ENCODE measurements around the gene SIMC1.
"Not testable (repeated sequence)": the region's sequence is repeated elsewhere in the genome, so short reads cannot be mapped to it uniquely, and the experiment has no call there.

SIMC1 gene

DNA sequence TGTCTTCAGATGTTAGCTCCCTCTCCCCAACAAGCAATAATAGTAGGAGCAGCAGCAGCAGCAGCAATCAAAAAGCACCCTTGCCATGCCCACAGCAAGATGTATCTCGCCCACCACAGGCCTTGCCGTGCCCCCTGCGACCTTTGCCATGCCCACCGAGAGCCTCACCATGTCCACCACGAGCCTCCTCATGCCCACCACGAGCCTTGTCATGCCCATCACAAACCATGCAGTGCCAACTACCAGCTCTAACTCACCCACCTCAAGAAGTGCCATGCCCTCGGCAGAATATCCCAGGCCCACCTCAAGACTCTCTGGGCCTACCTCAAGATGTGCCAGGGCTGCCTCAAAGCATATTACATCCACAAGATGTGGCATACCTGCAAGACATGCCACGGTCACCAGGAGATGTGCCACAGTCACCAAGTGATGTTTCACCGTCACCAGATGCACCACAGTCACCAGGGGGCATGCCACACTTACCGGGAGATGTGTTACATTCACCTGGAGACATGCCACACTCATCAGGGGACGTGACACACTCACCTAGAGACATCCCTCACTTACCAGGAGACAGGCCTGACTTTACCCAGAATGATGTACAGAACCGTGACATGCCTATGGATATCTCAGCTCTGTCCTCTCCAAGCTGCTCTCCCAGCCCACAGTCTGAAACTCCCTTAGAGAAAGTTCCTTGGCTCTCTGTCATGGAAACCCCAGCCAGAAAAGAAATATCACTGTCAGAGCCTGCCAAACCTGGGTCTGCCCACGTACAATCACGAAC is 52.0 kb downstream of the SIMC1 start:
- DNase-seq (ENCODE audit: low read depth, low spot score), result not testable (repeated sequence)

DNA sequence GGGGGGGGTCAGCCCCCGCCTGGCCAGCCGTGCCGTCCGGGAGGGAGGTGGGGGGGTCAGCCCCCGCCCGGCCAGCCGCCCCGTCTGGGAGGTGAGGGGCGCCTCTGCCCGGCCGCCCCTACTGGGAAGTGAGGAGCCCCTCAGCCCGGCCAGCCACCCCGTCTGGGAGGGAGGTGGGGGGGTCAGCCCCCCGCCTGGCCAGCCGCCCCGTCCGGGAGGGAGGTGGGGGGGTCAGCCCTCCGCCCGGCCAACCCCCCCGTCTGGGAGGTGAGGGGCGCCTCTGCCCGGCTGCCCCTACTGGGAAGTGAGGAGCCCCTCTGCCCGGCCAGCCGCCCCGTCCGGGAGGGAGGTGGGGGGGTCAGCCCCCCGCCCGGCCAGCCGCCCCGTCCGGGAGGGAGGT is 67.1 kb downstream of the SIMC1 start:
- not testable (repeated sequence) for DNase-seq (ENCODE audit: low read depth, low spot score)

DNA sequence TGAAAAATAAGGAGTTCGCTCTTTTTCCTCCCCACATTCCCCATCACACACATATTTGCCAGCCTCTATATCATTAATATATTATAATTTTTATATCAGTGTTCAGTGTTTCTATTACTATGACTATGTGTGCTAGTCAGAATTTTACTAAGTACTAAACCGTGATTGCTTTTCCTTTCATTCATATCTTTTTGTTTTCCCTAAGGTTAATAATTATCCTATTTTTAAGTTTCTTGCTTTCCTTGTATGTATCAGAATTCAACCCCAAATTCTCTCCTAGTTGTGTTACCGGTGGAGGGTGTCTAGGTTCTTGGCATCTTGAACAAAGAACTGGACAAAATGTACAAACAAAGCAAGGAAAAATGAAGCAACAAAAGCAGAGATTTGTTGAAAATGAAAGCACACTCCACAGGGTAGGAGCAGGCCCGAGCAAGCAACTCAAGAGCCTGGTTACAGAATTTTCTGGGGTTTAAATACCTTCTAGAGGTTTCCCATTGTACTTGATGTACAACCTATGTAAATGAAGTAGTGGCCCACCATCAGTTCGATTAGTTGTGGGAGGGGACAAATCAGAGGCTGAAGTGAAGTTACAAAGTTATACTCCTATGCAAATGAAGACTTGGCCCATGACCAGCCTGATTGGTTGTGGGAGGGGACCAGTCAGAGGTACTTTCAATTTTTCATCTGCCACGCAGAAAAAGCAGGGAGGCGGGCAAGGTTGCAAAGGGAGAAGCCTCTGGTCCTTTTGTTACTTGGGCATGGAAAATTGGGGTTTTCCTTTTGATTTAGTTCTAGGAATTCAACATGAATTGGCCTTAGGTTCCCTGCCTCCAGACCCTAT is 79.5 kb downstream of the SIMC1 start:
- DNase-seq (ENCODE audit: low read depth, low spot score), result no peak

DNA sequence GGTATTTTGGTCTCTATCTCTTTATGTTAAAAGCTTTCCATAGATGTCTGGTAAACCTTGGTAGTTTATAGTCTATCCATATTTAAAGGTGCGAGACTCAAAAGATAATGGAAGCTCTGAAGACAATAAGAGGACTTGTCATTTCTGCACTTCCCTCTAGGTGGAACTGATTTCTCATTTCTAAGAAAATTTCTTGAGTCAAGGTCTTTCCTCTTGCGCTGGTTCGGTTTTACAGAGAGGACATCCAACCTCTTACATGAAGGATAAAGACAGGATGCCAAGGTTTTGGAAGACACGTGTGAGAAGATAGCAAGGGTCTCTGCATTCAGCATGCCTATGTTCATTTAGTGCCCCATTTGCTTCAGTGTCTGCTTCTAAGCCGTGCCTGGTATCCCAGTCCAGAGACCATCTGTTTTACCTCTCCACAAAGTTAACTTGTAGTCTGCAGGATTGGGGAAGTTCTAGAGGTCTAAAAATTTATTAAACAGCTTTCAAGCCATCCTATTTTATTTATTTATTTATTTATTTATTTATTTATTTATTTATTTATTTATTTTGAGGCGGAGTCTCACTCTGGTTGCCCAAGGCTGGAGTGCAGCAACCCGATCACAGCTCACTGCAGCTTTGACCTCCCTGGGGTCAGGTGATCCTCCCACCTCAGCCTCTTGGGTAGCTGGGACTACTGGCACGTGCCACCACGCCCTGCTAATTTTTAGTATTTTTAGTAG is 81.8 kb downstream of the SIMC1 start:
- DNase-seq (ENCODE audit: low read depth, low spot score), result no peak

DNA sequence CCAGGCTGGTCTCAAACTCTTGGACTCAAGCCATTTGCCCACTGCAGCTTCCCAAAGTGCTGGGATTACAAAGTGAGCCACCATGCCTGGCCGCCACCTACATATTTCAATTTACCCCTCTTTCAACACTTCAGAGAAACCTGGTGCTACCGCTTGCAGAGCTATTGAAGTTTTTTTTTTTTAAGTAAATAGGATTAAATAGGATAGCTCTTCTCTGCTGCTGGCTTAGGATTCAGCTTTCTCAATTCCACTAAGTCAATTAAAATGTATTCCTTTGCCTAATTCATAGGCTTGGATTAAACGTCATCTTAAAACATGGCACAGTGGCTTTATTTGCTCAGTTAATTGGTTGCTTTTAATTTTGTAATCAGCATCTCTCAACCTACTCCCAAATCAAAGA is 82.4 kb downstream of the SIMC1 start:
- no peak for DNase-seq (ENCODE audit: low read depth, low spot score)

DNA sequence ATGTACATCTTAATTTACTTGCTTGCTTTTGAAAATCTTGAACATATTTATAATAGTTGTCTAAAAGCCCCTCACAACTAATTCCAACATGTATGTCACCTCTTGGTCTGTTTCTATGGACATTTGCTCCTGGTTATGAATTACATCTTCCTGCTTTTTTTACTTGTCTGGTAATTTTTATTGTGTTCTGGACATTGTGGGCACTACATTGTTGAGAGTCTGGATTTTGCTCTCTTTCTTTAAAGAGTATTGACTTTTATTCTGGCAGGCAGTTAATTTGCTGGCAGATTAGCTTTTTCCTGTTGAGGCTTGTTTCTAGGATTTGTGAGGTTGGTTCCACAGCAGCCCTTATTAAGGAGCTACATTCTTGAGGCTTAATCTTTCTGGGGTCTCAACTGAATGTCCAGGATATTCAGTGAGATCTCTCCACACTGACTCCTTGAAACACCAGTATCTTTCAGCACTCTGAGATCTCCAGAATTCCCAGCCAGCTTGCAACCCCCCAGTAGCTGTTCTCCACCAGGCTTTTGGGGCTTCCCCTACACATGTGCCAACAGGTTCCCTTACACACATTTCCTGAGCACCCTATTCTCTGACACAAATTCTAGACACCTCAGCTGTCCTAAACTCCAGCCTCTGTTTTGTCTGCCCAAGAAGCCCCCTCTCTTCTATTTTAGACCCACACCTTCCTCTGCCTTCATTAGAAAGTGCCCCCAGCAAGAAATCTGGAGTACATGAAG is 96.0 kb downstream of the SIMC1 start:
- DNase-seq (ENCODE audit: low read depth, low spot score), result no peak

DNA sequence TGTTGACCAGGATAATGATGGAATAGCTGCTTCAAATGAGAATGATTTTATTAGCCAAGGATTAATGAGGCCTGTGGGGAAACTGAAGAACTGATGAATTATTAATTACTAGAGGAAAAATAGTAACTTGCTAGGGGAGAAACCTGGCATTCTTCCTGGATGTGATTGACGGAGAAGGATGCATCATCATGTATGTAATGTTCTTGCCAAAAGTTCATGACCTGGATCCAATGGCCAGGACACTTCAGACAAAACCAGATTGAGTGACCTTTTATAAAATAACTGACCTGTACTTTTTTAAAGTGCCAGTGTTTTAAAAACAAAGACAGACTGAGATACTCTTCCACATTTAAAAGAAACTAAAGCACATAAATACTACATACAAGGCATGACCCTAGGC is 99.7 kb downstream of the SIMC1 start:
- no peak for DNase-seq (ENCODE audit: low read depth, low spot score)

DNA sequence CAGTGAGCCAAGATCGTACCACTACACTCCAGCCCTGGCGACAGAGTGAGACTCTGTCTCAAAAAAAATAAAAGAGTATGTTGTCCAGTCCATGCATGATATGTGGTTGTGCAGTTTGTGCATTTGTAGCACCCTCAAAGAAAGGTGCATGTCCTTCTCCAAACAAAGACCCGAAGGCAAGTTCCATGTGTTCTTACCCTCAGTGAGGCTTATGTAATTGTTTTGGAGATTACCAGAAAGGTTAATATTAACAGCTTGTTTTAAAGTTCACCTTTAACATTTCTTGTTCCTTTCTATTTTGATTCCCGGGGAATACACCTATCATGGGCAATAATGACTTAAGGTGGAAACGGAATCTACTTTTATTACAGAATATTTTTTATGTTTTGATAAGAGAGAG is 101.1 kb downstream of the SIMC1 start:
- no peak for DNase-seq (ENCODE audit: low read depth, low spot score)

DNA sequence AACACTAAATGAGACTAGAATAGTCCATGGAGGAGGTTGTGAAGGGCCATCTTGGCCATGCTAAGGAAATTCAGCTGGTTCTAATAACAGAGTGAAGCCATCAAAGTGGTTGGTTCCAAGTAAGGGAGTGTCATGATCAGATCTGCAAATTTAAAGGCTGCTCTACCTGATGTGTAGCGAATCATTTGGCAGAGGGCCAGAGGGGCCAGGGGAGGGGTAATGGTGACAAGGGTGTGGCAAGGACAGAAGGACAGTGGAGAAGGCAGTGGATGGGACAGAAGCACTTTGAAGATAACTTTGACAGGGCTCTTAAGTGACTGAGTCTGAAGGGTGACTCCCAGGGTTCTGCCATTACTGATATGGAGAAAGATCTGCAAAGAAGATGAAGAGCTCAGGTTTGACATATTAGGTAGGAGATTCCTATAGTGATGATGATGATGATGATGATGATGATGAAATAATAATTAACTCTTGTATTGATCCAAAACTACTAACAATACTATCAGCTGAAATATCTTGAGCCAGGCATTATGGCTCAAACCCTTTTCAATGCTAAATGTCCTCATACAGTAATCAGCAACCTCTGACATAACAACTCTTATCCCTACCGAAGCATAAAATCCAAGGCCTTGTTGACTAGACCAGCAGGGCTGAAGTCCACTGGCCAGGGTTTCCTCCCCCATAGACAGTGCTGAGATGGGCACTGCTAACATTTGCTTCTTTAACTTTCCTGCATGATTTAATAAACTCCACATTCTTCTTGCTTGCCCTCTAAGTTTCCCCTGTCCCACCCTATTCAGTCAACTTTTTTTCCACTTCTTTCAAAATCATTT is 103.3 kb downstream of the SIMC1 start:
- DNase-seq (ENCODE audit: low read depth, low spot score), result no peak

DNA sequence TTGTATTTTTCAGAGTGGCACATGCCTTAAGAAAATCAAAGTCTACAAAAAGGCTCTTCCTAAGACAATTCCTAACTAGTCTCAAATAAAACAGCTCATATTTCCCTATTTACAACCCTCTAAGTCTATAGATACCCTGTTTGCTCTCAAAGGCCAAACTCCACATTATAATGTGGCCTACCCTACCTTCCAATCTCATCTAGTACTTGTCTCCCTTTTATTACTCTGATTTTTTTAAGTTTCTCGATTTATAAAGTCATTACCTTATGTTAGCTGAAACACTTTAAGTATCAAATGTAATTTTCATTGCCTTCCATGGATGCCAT is 103.9 kb downstream of the SIMC1 start:
- no peak for DNase-seq (ENCODE audit: low read depth, low spot score)

DNA sequence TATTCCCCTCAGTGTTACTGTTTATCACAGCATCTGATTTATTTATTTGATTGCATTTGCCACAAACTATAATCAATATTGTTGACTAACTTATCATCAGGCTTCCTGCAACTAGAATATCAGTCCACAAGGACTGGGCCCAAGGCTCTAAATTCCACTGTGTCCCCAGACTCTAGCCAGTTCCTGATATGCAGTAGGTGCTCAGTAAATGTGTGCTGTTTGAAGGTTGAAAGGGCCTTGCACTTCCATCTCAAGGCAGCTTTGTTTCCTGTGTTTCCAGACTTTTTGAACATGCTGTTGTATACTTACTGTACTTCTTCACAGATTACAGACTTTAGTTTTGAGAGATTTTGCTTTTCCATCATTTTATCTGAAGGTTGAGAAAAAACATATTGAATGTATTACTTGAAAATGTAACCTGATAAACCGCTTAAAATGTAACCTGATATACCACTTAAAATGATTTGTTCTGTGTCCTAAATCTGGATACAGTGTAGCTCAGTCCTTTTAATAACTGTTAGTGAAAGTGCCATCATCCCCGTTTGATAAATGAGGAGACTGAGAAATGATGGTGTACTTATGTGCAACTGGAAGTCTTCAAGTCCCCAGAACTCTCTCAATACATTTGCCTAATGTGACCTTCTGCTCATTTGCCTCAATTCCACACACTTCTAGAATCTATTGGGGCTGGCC is 104.7 kb downstream of the SIMC1 start:
- no peak for DNase-seq (ENCODE audit: low read depth, low spot score)

DNA sequence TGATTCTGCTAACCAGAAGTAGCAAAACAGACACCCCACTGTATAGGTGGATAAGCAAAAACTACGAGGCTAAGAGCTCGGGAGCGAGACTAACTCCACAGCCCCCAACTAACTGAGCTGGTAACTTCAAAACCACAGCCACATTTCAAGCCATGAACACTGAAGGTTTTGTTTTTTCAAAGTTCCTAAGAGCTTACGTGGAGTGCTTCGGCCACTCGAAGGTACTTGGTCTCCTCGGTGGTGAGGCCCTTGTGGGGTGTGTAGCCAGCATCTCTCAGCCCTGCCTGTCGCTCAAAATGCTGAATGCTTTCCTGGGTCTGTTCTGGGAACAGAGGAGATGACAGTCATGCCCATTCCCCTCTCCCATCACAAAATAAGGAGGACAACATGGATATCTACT is 112.2 kb downstream of the SIMC1 start:
- no peak for DNase-seq (ENCODE audit: low read depth, low spot score)

DNA sequence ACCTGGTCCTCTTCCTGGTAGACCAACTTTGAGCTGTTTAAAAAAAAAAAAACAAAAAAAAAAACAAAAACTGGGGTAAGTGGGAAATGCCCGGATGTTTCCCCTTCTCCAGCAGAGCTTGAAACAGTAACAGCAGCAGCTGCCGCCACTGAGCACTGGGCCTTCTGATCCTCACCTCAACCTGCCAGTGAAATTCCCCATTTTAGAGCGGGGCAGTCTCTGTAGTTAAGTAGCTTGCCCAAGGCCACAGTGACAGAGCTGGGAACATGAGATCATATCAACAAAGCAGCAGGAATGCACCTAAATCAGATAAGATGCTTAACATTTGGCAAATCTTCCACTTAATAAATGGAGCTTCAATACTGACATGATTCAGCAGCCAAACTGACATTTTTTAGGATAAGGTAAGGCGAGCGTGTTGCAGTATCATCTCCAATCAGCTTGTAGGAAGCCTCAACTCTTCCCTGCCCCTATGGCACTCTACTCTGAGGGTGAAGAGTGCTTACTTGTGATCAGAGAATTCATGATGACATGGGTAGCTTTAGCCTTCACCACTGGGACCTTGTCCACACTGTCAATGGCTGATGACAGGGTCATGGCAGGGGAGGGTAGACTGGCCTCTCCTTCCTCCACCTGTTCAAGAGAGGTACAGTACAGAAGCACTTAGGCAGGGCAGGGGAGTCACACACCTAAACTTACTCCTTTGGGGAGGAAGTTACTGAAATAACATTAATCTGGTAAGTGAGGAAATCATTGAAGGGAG is 114.1 kb downstream of the SIMC1 start:
- DNase-seq (ENCODE audit: low read depth, low spot score), result no peak

DNA sequence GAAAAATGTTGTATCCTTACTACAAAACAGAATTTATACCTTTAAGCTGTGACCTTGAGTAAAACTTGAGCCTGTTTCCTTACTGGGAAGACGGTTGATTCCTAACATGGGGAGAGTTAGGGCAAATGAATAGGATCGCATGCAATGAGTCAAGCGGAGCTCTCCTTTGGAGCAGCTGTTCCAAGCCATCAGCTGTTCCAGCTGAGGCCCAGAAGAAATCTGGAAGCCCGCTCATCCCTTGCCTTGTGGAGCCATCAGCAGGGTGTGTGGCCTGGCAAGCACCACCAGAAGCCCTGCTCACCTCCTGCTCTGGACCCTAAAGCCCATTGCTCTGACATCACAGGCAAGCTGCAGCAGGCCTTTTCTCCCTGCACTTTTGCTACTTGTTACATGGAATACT is 115.3 kb downstream of the SIMC1 start:
- DNase-seq (ENCODE audit: low read depth, low spot score), result no peak

DNA sequence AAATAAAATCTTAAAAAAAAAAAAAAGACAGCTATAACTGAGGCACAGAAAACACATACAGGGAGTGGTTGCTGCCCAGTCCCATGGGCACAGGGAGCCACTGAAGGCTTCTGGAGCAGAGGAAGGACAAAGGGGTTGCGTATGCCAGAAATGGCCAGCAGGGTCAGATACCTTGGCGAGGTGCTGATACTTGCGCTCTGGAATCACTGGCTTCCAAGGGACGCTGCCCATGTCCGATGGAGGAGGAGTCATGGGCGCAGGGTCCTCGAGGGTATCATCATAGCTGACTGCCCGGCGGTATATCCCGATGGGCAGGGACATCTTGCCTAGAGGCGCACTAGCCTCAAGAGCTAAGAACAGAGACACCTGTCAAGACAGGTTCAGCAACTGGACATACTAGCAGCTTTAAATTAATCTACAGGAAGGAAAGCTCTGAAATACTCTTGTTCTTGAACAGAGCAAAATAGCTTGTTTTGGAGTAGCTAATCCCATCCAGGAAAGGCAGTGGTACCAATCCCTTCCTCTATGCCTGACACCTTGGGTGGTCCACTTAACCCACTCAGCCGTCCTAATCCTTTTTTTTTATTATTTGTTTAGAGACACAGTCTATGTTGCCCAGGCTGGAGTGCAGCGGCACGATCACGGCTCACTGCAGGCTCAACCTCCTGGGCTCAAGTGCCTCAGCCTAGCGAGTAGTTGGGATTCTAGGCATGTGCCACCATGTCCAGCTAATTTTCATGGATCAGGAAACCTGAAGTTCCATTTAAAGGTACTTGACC is 117.4 kb downstream of the SIMC1 start:
- DNase-seq (ENCODE audit: low read depth, low spot score), result no peak

DNA sequence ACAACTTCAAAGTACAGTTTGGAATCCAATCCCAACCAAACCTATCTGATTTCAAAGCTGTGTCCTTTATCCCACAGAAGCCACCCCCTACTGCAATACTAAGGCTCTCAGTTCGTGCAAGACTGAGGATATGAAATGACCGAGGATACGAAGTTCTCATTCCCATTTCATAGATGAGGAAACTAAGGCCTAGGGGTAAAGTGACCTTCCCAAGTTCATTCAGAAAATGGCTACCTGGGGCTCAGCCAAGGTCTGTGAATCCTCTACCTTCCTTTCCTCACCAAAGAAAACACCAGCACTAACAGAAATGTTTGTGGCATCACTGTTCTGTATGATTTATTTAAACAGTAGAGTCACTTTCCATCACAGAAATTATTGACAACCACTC is 117.9 kb downstream of the SIMC1 start:
- no peak for DNase-seq (ENCODE audit: low read depth, low spot score)

DNA sequence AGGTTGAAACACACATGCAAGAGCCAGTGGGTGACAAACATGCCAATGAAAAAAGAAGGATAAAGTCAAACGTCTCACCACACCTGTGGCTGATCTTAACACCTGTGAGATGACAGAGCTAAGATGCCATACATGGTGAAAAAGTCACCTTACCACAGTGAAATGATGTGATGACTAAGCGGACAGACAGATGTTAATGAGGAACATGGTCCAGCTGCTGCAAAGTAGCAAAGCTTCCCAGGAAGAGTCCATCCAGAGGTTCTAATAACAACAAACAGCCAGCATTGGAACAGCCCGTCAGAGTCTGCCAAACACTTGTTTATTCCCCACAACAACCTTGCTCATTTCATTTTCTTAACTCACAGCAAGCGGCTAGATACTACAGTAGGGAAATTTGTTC is 121.4 kb downstream of the SIMC1 start:
- no peak for DNase-seq (ENCODE audit: low read depth, low spot score)

DNA sequence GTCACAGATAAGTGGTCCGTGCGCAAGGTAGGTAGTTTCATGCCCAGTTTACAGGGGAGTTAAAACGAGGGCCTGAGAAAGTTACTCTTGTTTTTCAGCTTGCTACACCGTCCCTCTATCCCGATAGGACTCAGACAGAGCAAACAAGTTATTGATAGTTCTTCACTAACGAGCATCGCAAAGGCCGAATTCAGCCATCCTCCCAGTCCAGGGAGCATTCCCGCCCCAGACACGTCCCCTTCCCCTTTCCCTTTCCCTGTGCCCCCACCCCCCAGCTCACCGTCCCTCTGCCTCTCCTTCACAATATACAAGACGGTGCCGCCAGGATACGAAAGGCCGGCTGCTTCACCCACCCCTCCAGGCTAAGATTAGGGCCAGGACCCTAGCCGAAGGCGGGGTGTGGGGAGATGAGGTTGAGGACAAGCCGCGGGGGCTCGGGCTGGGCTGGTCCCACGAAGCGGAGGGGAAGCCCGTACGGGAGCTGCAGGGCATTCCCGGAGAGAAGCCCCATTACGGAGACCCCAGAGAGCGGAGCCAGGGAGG is 122.7 kb downstream of the SIMC1 start:
- no peak for DNase-seq (ENCODE audit: low read depth, low spot score)
